Stimulated activated CD8-positive, alpha-beta memory T cell treated with anti-CD3 and anti-CD28 coated beads, Interleukin-2, amount 100 ng/mL, for 1 hour (primary cell): ENCODE data around the gene ASGR2.
"Not testable (repeated sequence)": the region's sequence is repeated elsewhere in the genome, so short reads cannot be mapped to it uniquely, and the experiment has no call there.

ENCODE experiments used
- DNase-seq, 2 donors: peaks; one replicate each; pipeline ENCODE4 v3.0.0-alpha.2; 2020; ENCODE audit warnings: low read depth in 2 of 2

ASGR2 gene

DNA sequence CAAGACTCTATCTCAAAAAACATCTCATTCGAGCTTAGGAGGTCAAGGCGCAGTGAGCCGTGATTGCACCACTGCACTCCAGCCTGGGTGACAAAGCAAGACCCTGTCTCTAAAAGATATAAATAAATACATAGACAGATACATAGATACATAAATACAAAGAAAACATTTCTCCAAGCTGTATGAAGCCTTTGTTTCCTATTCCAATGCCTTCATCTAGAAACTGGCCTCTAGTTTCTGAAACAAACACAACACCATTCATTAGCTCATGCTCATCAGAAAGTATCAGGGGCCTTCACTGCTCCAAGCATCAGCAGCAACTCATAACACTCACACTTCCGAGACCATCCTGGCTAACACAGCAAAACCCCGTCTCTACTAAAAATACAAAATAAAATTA, 10.3 kb upstream of the ASGR2 start:
- no peak for DNase-seq

DNA sequence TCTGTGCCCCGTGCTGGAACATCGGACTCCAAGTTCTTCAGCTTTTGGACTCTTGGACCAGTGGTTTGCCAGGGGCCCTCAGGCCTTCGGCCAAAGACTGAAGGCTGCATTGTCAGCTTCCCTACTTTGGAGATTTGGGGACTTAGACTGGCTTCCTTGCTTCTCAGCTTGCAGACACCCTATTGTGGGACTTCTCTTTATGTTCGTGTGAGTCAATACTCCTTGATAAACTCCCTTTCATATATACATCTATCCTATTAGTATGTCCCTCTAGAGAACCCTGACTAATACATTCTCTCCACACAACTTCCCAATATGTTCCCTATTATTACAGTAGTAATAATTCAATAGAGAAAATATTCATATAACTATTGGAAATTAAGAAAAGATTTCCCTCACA, 9.2 kb upstream of the ASGR2 start:
- DNase-seq = no peak

DNA sequence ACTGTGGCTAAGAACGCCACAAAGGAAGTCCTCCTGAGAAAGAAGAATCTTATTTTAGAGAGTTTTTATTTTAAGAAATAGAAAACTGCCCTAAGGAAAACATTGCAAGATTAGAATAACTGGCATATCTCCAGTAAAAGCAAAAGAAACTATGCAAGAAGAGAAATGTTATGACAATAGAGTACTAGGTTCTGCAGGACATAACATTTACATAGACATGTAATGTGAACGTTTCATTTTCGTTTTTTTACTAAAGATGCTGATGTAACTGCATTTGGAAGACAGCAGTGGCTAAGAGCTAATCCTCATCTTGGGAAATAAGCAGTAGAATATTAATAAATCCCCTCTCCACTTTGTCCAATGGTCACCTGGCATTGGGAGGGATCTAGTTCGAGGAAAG, 7.8 kb upstream of the ASGR2 start:
- DNase-seq = no peak

DNA sequence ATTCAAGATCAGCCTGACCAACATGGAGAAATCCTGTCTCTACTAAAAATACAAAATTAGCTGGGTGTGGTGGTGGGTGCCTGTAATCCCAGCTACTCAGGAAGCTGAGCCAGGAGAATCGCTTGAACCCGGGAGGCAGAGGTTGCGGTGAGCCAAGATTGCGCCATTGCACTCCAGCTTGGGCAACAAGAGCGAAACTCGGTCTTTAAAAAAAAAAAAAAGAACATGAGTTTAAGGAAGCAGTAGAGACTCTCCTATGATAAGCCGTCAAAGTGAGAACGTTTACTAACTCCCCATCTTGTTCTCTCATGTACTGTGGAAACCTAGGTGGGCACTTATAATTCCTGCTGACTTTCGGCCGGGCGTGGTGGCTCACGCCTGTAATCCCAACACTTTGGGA, 6.0 kb upstream of the ASGR2 start:
- DNase-seq = not testable (repeated sequence)

DNA sequence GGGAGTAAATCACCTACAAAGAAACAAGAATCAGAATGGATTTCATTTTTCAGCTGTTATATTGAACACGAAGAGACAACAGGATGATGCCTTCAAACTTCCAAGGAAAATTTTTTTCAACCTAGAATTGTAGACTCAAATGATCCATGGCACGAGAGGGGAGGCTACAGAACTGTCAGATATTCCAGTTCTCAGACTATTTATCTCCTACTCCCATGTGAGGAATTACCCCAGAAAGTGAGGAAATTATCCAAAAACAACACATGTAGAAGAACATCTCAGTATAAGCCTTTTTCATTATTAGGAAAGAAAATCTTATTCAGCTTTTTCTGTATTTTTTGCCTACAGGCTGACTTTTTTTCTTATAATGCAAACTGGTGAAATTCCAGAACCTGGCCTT, 5.5 kb upstream of the ASGR2 start:
- DNase-seq = no peak

DNA sequence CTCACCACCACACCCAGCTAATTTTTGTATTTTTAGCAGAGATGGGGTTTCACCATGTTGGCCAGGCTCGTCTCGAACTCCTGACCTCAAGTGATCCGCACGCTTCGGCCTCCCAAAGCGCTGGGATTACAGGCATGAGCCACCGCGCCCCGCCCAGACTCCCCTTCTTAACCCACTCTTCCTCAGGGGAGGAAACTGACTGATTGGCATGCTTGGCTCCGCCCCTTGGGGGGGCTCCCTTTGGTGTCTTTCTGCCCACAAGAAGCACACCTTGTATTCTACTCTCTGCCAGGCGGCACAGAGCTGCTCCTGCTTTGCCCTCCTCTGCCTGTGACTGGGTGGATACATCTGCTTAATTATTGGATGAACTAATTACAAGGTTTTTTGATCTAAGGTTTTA, 4.7 kb upstream of the ASGR2 start:
- no peak for DNase-seq

DNA sequence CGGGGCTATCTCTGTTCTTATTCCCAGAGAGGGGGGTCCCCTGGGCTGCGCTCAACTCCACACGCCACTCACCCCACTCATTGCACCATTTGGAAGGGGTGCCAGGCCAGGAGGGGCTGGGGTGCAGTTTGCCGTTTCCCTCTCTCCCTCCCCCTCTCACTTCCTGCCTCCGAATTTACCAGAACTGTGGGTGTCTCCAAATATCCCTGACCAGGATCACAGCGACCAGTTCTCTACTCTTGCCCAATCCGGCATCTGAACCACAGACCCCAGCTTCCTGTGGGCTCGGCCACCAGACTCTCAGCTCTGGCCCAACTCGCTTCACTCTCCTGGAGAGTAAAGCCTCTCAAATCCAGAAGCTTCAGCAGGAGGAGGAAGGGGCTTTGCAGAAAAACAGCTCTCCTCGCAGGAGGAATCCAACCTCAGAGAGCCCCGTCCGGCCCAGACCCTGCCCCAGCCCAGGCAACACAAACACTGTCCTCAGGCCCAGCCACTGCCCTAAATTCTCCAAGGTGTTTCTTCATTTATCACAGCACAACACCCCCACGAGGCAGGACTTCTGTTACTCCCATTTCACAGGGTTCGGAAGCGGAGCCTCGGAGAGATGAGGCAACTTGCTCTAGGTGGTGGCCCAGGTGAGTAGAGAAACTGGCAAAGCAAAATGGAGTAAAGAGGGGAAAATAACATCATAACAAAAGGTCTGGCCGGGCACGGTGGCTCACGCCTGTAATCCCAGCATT, 423 bp upstream of the ASGR2 start:
- no peak for DNase-seq

DNA sequence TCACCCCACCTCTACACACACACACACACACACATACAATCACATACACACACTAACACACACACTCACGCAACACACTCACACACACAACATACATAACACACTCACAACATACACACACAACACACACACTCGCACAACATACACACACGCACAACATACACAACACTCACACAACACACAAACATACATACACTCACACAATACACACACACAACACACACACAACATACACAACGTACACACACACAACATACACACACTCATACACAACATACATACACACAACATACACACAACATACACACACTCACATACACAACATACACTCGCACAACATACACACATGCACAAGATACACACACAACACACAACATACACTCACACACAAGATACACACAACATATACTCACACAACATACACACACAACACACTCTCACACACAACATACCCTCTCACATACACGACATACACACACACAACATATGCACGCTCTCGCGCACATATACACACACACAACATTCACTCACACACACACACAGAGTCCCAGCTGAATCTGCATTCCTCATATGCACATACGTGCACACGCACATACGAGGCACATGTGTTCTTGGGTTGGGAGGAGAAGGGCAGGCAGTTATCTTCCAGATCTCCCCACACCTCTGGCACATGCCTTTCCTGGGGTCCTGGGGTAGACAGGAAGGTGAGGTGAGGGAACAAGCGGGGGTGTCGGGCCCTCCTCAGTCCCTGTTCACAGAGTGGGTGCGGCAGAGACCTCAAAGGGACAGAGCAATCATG, 1.1 kb downstream of the ASGR2 start:
- no peak for DNase-seq

DNA sequence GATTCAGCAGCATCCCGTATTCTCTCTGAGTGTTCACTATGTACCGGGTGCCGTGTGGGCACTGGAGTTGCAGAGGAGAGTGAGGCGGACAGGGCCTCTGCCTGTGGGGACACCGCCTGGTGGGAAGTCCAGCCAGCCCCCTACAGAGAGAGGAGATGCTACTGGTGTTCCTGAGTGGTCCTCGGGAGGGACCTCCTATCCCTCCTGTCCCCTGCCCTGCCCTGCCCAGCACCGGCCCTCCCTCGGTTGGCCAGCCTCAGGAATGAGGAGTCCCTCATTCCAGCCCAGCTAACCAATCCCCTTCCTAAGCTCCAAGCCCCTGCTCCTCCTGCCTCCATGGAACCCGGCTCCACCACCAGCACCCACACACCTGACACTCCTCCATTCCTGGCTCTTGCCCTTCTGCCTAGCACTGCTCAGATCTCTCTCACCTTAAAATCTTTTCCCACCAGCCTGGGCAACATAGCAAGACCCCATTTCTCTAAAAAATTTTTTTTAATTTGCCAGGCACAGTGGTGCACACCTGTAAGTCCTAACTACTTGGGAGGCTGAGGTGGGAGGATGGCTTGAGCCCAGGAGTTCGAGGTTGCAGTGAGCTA, 2.0 kb downstream of the ASGR2 start:
- no peak for DNase-seq

DNA sequence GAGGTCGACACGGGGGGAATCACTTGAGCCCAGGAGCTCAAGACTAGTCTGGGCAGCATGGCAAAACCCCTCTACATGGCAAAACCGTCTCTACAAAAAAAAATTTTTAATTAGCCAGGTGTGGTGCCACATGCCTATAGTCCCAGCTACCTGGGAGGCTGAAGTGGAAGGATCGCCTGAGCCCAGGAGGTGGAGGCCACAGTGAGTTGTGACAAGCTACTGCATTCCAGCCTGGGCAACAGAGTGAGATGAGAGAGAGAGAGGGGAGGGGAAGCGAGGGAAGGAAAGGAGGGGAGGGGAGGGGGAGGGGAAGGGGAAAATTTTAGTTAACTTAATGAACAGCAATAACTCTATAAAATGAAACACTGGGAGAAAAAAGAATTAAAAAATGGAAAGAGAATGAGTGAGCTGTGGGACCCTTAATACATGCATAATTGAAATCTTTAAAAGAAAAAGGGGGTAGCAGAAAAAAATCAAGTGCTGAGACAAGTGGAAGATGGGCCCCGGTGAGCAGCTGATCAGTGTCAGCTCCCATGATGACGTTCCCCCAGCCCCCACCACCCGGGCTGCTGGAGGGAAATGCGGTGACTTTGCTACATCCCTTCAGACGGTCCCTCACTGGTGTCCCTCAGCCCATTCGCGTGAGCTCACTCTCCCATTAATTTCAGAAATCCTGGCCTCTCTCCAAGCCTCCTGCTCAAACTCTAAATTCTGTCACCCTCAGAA, 2.7 kb downstream of the ASGR2 start:
- DNase-seq = no peak

DNA sequence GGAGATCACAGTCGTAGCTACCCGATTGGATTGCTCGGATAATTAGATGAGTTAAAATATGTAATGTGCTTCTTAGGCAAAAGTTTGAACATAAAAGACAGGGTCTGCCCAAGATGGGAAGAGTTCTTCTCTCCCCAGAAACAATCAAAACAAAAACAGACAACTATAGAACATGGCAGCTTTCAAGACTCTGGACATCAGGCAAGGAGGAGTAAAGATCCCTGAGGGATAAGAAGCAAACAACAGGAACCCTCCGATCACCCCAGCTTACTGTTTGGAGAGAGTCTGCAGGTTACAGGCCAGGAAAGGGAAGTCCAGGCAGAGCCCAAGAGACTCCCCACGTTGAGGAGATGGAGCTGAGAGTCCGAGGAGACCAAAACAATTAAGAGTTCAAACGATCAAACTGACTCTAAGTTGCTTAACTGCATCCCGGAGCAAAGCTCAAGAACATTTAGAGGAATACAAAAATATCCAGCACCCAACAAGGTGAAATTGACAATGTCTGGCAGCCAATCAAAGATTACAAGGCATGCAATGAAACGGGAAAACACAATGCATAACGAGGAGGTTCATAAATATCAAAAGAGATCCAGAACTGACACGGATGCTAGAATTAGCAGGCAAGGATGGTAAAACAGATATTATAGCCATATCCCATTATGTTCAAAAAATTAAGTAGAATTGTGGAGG, 3.9 kb downstream of the ASGR2 start:
- DNase-seq = no peak

DNA sequence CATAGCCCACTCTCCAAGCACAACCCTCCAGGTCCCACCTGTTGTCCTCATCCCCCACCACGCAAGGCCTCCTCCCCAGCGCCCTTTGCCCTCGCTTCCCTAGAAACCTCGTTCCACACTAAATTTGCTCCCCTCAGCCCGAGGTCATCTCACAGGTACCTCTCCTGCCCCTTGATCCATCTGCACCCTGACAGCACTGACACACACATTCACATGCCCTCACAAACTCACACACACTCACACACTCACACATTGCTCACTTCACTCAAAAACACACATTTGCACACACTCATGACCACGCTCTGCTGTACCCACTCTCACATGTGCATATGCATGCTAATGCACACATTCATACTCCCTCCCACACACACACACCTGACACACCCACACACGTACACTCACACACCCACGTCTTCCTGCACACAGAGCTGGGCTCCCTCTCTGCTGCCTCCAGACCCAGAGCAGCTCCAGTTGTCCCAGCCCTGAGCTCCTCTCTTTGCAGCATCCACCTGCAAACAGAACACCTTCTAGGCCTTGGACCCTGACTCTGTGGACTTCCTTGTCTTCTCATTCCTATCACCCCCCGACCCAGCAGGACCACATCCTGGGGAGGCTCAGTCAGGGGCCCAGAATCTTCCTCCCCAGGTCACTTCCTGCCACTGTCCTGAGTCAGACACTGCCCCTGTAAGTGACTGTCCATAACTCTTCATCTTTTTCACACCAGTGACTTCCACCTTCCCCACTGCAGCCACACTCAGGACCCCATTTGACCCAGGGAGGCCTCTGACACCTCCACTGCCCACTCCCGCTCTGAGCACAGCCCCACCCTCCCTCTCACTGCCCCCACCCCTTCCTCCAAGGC, 4.9 kb downstream of the ASGR2 start:
- DNase-seq = no peak

DNA sequence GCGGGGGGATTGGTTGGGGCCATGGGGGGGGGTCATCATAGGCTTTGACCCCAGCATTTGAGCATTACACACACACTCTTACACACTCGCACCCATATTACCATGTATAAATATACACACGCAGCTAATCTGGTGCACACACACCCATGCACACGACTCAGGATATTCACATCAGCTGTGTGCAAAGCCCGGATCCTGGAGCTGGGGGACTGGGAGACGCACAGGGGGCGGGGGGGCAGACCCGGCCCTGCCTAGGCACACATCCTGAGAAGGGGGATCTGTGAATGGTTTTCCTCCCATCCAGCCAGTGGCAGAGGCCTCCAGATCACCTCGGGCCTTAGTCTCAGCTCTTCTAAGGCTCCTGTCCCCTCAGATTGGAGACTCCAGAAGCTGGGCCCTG, 5.6 kb downstream of the ASGR2 start:
- DNase-seq = no peak

DNA sequence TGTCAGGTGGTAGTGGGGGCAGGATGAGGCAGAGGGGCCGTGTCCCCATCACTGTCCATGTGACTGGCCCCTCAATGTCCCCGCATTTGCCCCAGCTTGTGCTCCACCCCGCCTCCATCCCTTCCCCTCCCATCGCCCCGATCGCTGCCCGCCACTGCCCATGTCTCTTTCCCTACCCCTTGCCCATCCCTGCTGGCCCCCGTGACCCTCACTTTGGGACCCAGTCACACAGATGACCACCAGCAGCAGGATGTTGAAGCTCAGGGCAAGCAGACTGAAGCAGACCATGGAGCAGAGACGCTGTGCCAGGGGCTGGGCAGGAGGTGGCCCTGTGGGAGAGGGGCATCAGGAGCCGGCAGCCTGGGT, 6.1 kb downstream of the ASGR2 start:
- DNase-seq = no peak

DNA sequence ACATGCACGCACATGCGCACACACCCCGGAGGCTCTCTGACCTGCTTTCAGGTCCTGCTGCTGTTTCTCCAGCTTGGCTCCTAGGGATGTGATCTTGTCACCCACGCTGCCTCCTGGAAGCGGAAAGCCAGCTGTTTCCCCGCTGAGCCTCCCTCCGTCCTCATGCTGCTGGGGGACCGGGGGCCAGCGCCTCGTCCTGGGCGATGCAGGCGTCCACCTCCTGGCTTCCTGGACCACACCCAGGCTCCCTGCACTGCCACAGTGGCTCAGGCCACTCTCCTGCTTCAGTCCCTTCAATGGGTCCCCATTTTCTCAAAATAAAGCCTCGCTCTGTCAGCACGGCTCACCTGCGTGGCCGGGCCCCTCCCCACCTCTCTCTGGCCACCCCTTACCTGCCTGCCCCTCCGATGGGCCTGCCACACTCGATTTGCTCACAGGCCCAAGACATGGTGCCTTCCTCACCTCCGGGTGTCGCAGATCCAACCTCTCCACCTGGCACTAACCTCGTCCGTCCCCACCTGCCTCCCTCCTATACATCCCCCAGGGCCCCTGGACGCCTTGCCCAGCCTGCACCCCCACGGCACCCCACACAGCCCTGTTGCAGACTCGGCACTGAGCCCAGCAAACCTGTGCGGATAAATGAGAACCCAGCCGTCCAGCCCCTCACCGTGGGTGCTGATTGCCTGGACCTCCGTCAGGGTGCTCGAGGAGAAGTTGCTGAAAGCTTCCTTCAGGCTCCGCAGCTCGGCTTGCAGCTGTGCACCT, 6.6 kb downstream of the ASGR2 start:
- DNase-seq = no peak

DNA sequence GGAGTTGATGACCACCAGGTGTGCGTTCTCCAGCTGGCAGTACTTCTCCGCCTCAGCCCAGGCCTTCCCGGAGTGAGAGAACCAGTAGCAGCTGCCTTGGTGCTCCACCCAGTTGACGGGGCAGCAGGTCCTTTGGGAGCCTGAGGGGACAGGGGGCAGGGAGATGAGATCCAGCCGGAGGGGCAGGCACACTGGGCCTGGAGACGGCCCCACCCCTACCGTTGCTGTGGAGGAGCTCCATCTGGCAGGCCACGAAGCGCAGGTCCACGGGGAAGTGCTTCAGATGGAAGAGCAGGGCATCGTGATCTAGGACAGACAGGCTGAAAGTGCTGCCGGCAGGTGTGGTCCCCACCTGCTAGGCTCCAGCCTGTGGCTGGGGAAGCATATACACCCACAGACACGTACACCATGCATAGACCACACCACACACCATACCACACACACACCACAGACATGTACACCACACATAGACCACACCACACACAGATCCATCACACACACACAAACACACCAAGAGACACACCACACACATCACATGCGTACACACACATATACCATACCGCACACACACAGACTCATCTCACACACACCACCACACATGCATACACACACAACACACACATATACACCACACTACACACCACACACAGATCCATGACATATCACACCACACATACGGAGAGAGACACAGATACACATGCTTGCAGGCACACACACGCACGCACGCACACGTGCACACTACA, 7.4 kb downstream of the ASGR2 start:
- DNase-seq = no peak

DNA sequence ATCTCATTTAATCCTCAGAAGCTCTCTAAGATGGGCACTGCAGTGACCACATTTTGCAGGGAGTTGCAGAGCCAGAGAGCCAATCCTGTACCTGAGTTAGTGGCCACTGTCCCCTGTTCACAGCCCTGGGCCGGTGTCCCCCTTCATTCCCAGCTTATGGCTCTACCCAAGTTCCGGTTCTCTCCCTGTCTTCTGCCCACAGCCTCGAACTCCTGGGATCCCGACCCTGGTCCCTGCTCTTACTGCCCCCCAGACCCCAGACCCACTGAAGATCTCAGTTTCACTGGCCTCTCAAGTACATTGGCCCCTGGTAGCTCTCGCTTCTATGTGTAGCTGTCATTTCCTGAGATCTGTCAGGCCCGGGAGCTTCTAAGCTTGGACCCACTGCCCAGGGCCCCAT, 12.2 kb downstream of the ASGR2 start:
- DNase-seq = no peak

DNA sequence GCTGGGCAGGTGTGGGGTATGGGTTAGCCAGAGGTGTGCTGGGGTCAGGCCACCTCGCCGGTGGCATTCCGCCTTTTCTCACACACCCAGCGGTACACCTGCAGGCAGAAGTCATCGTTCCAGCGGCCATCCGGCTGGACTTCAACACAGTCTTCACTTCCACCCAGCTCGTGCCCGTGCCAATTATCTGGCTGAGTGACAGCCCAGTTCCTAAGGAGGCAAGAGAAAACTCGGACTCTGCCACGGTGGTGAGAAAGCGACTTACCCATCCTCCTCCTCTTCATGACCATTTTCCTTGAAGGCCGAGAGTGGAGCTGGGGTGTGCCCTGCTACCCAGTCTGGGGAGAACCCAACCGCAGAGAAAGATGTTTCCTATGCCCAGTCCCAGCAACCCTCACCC, 13.1 kb downstream of the ASGR2 start:
- DNase-seq = no peak

DNA sequence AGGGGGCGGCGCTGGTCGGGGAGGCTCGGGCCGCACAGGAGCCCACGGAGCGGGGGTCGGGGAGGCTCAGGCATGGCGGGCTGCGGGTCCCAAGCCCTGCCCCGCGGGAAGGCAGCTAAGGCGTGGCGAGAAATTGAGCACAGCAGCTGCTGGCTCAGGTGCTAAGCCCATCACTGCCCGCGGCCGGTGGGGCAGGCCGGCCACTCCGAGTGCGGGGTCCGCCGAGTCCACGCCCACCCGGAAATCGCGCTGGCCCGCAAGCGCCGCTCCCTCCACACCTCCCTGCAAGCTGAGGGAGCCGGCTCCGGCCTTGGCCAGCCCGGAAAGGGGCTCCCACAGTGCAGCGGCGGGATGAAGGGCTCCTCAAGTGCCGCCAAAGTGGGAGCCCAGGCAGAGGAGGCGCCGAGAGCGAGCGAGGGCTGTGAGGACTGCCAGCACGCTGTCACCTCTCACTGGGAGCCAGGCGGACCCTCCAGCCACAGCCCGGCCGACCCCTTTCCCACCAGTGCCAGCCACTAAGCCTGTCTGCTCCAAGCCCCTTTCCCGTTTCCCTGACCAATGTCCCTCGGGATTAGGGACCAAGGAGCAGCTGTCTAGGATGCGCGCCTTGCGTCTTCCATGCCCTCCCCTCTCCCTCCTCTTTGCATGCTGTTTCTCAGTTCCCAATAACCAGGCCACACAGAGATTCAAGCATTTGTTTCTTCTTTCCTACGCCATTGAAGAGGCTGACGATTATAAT, 13.8 kb downstream of the ASGR2 start:
- DNase-seq = not testable (repeated sequence)
